AG09309 (cell line): ENCODE results near the gene ANKS3.

Source experiments
- DNase-seq: peaks from one replicate; pipeline ENCODE4 v3.0.0-alpha.2; 2010; ENCODE audit warnings: low read depth
- H3K4me3 ChIP-seq: 2 replicates; pipeline ENCODE4 v1.5.1; 2011; ENCODE audit warnings: mild to moderate bottlenecking, low read depth, low read length, moderate library complexity; ENCODE audit not compliant: control insufficient read depth
- CTCF ChIP-seq: IDR thresholded peaks from 2 replicates; pipeline ENCODE4 v1.5.1; 2011; ENCODE audit warnings: mild to moderate bottlenecking, low read depth, low read length, inconsistent platforms; ENCODE audit not compliant: insufficient read depth, control insufficient read depth; ENCODE audit errors: missing control alignments

The ANKS3 gene

DNA sequence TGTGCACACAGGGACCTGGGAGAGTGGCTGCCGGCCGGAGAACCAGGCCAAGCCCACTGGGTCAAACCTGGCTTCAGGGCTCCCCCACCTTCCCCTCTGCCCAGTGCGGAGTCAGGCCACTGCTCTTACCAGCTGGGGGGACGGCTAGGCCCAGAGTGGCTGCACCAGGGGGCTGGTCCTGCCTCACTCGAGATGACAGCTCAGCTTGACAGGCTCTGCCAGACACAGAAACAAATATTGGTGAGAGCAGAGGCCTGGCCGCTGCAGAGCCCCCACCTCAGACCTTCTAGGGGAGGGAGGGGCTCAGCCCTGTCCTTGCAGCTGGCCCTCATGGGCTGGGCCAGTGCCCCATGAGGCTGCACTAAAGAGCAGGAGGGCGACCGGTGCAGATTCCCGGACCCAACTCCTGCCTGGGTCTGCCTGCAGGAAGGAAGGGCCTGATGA lies 36.2 kb downstream of the ANKS3 start:
- DNase-seq: no peak
- no peak for TF ChIP-seq CTCF
- H3K4me3 ChIP-seq: no peak overlapping the region

GRCh38 chr16:4696905-4697847 lies 36.9 kb downstream of the ANKS3 start:
- TF ChIP-seq CTCF: no peak
- H3K4me3 ChIP-seq: no peak overlapping the region

GRCh38 chr16:4696172-4696904 lies 37.7 kb downstream of the ANKS3 start:
- no peak for TF ChIP-seq CTCF
- no peak overlapping the region for H3K4me3 ChIP-seq
- no peak for DNase-seq

More at GRCh38 chr16:4696905-4697847, 36.9 kb downstream of the ANKS3 start:
- no peak for DNase-seq

- DNase-seq: no peak
- no peak overlapping the region for H3K4me3 ChIP-seq
- no peak for TF ChIP-seq CTCF
Observed at GRCh38 chr16:4695473-4696171, 38.4 kb downstream of the ANKS3 start.

DNA sequence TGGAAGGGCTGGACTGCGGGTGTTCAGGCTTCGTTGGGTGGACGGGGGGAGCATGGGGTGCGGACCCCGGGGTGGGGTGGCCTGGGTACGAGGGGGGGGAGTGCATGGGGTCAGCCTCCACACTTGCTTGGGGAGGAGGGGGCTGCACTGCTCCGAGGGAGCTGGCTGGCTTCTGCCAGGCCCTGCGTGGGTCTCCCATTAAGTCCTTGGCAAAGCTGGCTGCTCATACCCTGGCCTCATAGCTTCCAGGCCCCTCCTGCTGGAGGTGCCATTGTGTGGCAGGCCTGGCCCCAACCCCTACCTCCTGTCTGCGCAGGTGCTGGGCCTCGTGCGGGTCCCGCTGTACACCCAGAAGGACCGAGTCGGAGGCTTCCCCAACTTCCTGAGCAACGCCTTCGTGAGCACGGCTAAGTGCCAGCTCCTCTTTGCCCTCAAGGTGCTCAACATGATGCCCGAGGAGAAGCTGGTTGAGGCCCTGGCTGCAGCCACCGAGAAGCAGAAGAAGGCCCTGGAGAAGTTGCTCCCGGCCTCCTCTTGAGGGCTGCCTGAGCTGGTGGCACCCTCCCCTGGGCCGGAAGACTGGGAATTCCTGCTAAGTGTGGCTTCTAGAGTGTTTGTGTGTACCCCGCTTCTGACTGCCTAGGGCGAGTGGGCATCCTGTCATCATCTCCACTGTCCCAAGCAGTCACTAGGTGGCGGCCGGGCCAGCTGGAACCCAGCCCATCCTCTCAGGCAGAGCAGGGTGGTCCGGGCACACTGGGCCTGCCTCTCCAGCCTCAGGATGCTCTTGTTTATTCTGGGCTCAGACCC lies 39.2 kb downstream of the ANKS3 start:
- DNase-seq: no peak
- peak overlapping the region; percentile 70 for H3K4me3 ChIP-seq

More for the DNA sequence above, 39.2 kb downstream of the ANKS3 start:
- peak; percentile 6 for TF ChIP-seq CTCF
